T-helper 1 cell treated with Interleukin-12 subunit alpha and Interleukin-12 subunit beta and Interleukin-4 antibody, amounts not matched to agents 30 μg/mL and 1 μg/mL, for 36 hours (primary cell): ENCODE data around the gene DBP.
"Not testable (repeated sequence)": the region's sequence is repeated elsewhere in the genome, so short reads cannot be mapped to it uniquely, and the experiment has no call there.

Experiments used
- H3K27ac Mint-ChIP-seq: one replicate; pipeline ENCODE4 v1.8.0; 2021; ENCODE audit warnings: mild to moderate bottlenecking, mixed read lengths
- H3K27me3 Mint-ChIP-seq: one replicate; pipeline ENCODE4 v1.8.0; 2021; ENCODE audit warnings: low read depth, mixed read lengths
- H3K36me3 Mint-ChIP-seq: one replicate; pipeline ENCODE4 v1.8.0; 2021; ENCODE audit warnings: low read depth, mixed read lengths
- H3K4me1 Mint-ChIP-seq: one replicate; pipeline ENCODE4 v1.8.0; 2021; ENCODE audit warnings: low read depth, mixed read lengths
- H3K4me3 Mint-ChIP-seq: one replicate; pipeline ENCODE4 v1.8.0; 2021; ENCODE audit warnings: mild to moderate bottlenecking, moderate library complexity, mixed read lengths
- H3K9me3 Mint-ChIP-seq: one replicate; pipeline ENCODE4 v1.8.0; 2021; ENCODE audit warnings: mixed read lengths

Gene DBP

GRCh38 chr19:48636859-48637448 lies at the start of gene DBP:
TSS of gene DBP (minus strand) at chr19:48637379. CDS start at chr19:48636994, 385 bp downstream.
- Mint-ChIP-seq H3K27ac (peak within 1 kb of the TSS; percentile 100), H3K4me3 (peak within 1 kb of the TSS; percentile 93), H3K36me3 (peaks cover 6% of the 10 kb centered on the region), H3K4me1 (peaks cover 27% of the 10 kb centered on the region), H3K9me3 (no peaks in the 10 kb centered on the region), H3K27me3 (peaks cover 3% of the 10 kb centered on the region)

- not testable (repeated sequence) for H3K4me3 Mint-ChIP-seq, H3K9me3 Mint-ChIP-seq, H3K36me3 Mint-ChIP-seq, H3K27ac Mint-ChIP-seq, H3K27me3 Mint-ChIP-seq, H3K4me1 Mint-ChIP-seq
These were observed 49.5 kb upstream of the DBP start for GRCh38 chr19:48686637-48687036.

GRCh38 chr19:48686088-48686487 lies 48.9 kb upstream of the DBP start:
- H3K4me3 Mint-ChIP-seq, result no peak overlapping the region
- no peak overlapping the region for H3K27ac Mint-ChIP-seq
- no peaks in the 10 kb centered on the region for H3K9me3 Mint-ChIP-seq
- no peaks in the 10 kb centered on the region for H3K27me3 Mint-ChIP-seq
- no peaks in the 10 kb centered on the region for H3K4me1 Mint-ChIP-seq
- no peaks in the 10 kb centered on the region for H3K36me3 Mint-ChIP-seq

- Mint-ChIP-seq H3K4me3 (no peak overlapping the region), H3K9me3 (no peaks in the 10 kb centered on the region), H3K36me3 (no peaks in the 10 kb centered on the region), H3K27ac (no peak overlapping the region), H3K27me3 (no peaks in the 10 kb centered on the region), H3K4me1 (no peaks in the 10 kb centered on the region)
These were observed 48.4 kb upstream of the DBP start for GRCh38 chr19:48685583-48685982.

GRCh38 chr19:48683349-48683748 lies 46.2 kb upstream of the DBP start:
- Mint-ChIP-seq H3K4me3 (no peak overlapping the region), H3K36me3 (no peaks in the 10 kb centered on the region), H3K27ac (no peak overlapping the region), H3K27me3 (no peaks in the 10 kb centered on the region), H3K9me3 (no peaks in the 10 kb centered on the region), H3K4me1 (no peaks in the 10 kb centered on the region)

- Mint-ChIP-seq H3K27me3 (no peaks in the 10 kb centered on the region), H3K4me1 (no peaks in the 10 kb centered on the region), H3K9me3 (no peaks in the 10 kb centered on the region), H3K4me3 (no peak overlapping the region), H3K36me3 (no peaks in the 10 kb centered on the region), H3K27ac (no peak overlapping the region)
These were observed 43.9 kb upstream of the DBP start for GRCh38 chr19:48681127-48681470.

- H3K27me3 Mint-ChIP-seq, result no peaks in the 10 kb centered on the region
These were observed 43.4 kb upstream of the DBP start for GRCh38 chr19:48680436-48681126.

GRCh38 chr19:48680006-48680405 lies 42.8 kb upstream of the DBP start:
- H3K9me3 Mint-ChIP-seq, H3K4me1 Mint-ChIP-seq, H3K36me3 Mint-ChIP-seq, H3K27me3 Mint-ChIP-seq, H3K4me3 Mint-ChIP-seq, H3K27ac Mint-ChIP-seq: not testable (repeated sequence)

More at GRCh38 chr19:48680436-48681126, 43.4 kb upstream of the DBP start:
- no peaks in the 10 kb centered on the region for H3K4me1 Mint-ChIP-seq
- no peak overlapping the region for H3K27ac Mint-ChIP-seq
- no peak overlapping the region for H3K4me3 Mint-ChIP-seq
- no peaks in the 10 kb centered on the region for H3K36me3 Mint-ChIP-seq
- no peaks in the 10 kb centered on the region for H3K9me3 Mint-ChIP-seq

GRCh38 chr19:48678201-48678600 lies 41.0 kb upstream of the DBP start:
- Mint-ChIP-seq H3K27ac (no peak overlapping the region), H3K27me3 (no peaks in the 10 kb centered on the region), H3K4me3 (no peak overlapping the region), H3K9me3 (no peaks in the 10 kb centered on the region), H3K36me3 (no peaks in the 10 kb centered on the region), H3K4me1 (peaks cover 7% of the 10 kb centered on the region)

- H3K4me3 Mint-ChIP-seq, result no peak overlapping the region
- H3K27me3 Mint-ChIP-seq, result no peaks in the 10 kb centered on the region
- H3K36me3 Mint-ChIP-seq, result no peaks in the 10 kb centered on the region
- peaks cover 7% of the 10 kb centered on the region for H3K4me1 Mint-ChIP-seq
- no peaks in the 10 kb centered on the region for H3K9me3 Mint-ChIP-seq
- H3K27ac Mint-ChIP-seq, result no peak overlapping the region
These were observed 39.7 kb upstream of the DBP start for GRCh38 chr19:48676887-48677286.

GRCh38 chr19:48676487-48676886 lies 39.3 kb upstream of the DBP start:
- no peaks in the 10 kb centered on the region for H3K27me3 Mint-ChIP-seq
- H3K4me1 Mint-ChIP-seq, result peaks cover 7% of the 10 kb centered on the region
- H3K9me3 Mint-ChIP-seq, result no peaks in the 10 kb centered on the region
- H3K36me3 Mint-ChIP-seq, result no peaks in the 10 kb centered on the region
- H3K27ac Mint-ChIP-seq, result no peak overlapping the region
- H3K4me3 Mint-ChIP-seq, result no peak overlapping the region

GRCh38 chr19:48674921-48675824 lies 38.0 kb upstream of the DBP start:
- Mint-ChIP-seq H3K9me3 (no peaks in the 10 kb centered on the region), H3K27me3 (no peaks in the 10 kb centered on the region), H3K4me3 (no peak overlapping the region), H3K27ac (no peak overlapping the region), H3K4me1 (peaks cover 7% of the 10 kb centered on the region), H3K36me3 (no peaks in the 10 kb centered on the region)

GRCh38 chr19:48674216-48674809 lies 37.1 kb upstream of the DBP start:
- Mint-ChIP-seq H3K4me3 (no peak overlapping the region), H3K27me3 (no peaks in the 10 kb centered on the region), H3K36me3 (peaks cover 2% of the 10 kb centered on the region), H3K27ac (no peak overlapping the region), H3K4me1 (peaks cover 7% of the 10 kb centered on the region), H3K9me3 (peaks cover 6% of the 10 kb centered on the region)

- Mint-ChIP-seq H3K27me3 (no peaks in the 10 kb centered on the region), H3K36me3 (peaks cover 2% of the 10 kb centered on the region), H3K4me1 (peaks cover 7% of the 10 kb centered on the region), H3K9me3 (peaks cover 6% of the 10 kb centered on the region), H3K4me3 (no peak overlapping the region), H3K27ac (no peak overlapping the region)
These were observed 36.4 kb upstream of the DBP start for GRCh38 chr19:48673436-48674100.
